ENCODE data around the gene NDUFB6.
A peak's percentile ranks its signal among the peaks of the same experiment; 100 is the strongest.
"Not testable (repeated sequence)": the region's sequence is repeated elsewhere in the genome, so short reads cannot be mapped to it uniquely, and the experiment has no call there.

NDUFB6 gene

GRCh38 chr9:32570262-32570661 is 2.7 kb downstream of the NDUFB6 start:
- DNase-seq (ENCODE audit: low spot score) = no peak

GRCh38 chr9:32566770-32567169 is 6.2 kb downstream of the NDUFB6 start:
- no peak for DNase-seq (ENCODE audit: low spot score)

- DNase-seq (ENCODE audit: low spot score) = no peak
These were observed 7.0 kb downstream of the NDUFB6 start for GRCh38 chr9:32565967-32566366.

GRCh38 chr9:32558408-32558934 is 14.5 kb downstream of the NDUFB6 start:
- DNase-seq (ENCODE audit: low spot score) = no peak

GRCh38 chr9:32554591-32554990 is 18.4 kb downstream of the NDUFB6 start:
- DNase-seq (ENCODE audit: low spot score) = no peak

- no peak for DNase-seq (ENCODE audit: low spot score)
These were observed 18.9 kb downstream of the NDUFB6 start for GRCh38 chr9:32554107-32554506.

GRCh38 chr9:32552172-32552872 is 20.6 kb downstream of the NDUFB6 start, which contains the start of the genes SMIM27 and TOPORS:
TSS of gene SMIM27 (plus strand) at chr9:32552327. CDS start at chr9:32552435, 108 bp downstream.
TSS of gene TOPORS (minus strand) at chr9:32552586. CDS start at chr9:32552436, 150 bp downstream.
- peak; percentile 89 for DNase-seq (ENCODE audit: low spot score)

GRCh38 chr9:32551276-32552051 is 21.5 kb downstream of the NDUFB6 start:
- peak; percentile 40 for DNase-seq (ENCODE audit: low spot score)

GRCh38 chr9:32550562-32551275 is 22.2 kb downstream of the NDUFB6 start:
- peak; percentile 97 for DNase-seq (ENCODE audit: low spot score)

GRCh38 chr9:32550150-32550561 is 22.8 kb downstream of the NDUFB6 start:
- no peak for DNase-seq (ENCODE audit: low spot score)

- DNase-seq (ENCODE audit: low spot score) = not testable (repeated sequence)
These were observed 24.7 kb downstream of the NDUFB6 start for GRCh38 chr9:32548213-32548612.

- DNase-seq (ENCODE audit: low spot score) = no peak
These were observed 27.1 kb downstream of the NDUFB6 start for GRCh38 chr9:32545884-32546283.

GRCh38 chr9:32543047-32543446 is 29.9 kb downstream of the NDUFB6 start:
- DNase-seq (ENCODE audit: low spot score) = no peak

- DNase-seq (ENCODE audit: low spot score) = no peak
These were observed 39.1 kb downstream of the NDUFB6 start for GRCh38 chr9:32533816-32534215.

GRCh38 chr9:32533336-32533735 is 39.6 kb downstream of the NDUFB6 start:
- peak; percentile 24 for DNase-seq (ENCODE audit: low spot score)

GRCh38 chr9:32526707-32527048 is 46.3 kb downstream of the NDUFB6 start:
- DNase-seq (ENCODE audit: low spot score) = no peak

GRCh38 chr9:32526041-32526706 is 46.8 kb downstream of the NDUFB6 start, which contains the start of gene RIGI:
TSS of gene RIGI (minus strand) at chr9:32526196. CDS start at chr9:32526166, 30 bp downstream.
- DNase-seq (ENCODE audit: low spot score) = peak; percentile 69

GRCh38 chr9:32525709-32526030 is 47.3 kb downstream of the NDUFB6 start:
- DNase-seq (ENCODE audit: low spot score) = no peak

- DNase-seq (ENCODE audit: low spot score) = no peak
These were observed 47.9 kb downstream of the NDUFB6 start for GRCh38 chr9:32524892-32525708.

- not testable (repeated sequence) for DNase-seq (ENCODE audit: low spot score)
These were observed 48.4 kb downstream of the NDUFB6 start for GRCh38 chr9:32524558-32524891.

- no peak for DNase-seq (ENCODE audit: low spot score)
These were observed 49.0 kb downstream of the NDUFB6 start for GRCh38 chr9:32523910-32524309.
